B cell (primary cell): ENCODE measurements around the gene RBPJL. TPM values are rescaled to one million over a fixed set of nuclear protein-coding genes. Genes with fewer than 3 reads are reported as not detected.

ENCODE experiments used
- ATAC-seq: fragments of 200-7000 bp; cut with Tn5 transposase; one replicate; pipeline ENCODE4 v1.10.0; 2021; ENCODE audit warnings: low read depth, mild to moderate bottlenecking, moderate number of reproducible peaks, moderate library complexity
- CTCF ChIA-PET: fragments of 350-600 bp; sonication (Branson Sonifier 250); formaldehyde crosslinking; loops from one replicate; lab custom pipeline; 2021; ENCODE audit warnings: antibody characterized with exemption, inconsistent platforms; lab: Charles Lee
- POLR2A ChIA-PET: fragments of 350-600 bp; sonication (Branson Sonifier 250); formaldehyde crosslinking; loops from one replicate; lab custom pipeline; 2021; ENCODE audit warnings: antibody characterized with exemption; lab: Charles Lee
- DNase-seq: peaks from one replicate; pipeline ENCODE4 v3.0.0; 2013
- H2AFZ ChIP-seq: 2 replicates; pipeline ENCODE4 v1.6.1; 2012; ENCODE audit warnings: mild to moderate bottlenecking, low read depth, low read length; ENCODE audit not compliant: insufficient read depth, poor library complexity, severe bottlenecking
- H3K27ac ChIP-seq, 2 donors: 1 replicate in 1 of 2; 2 replicates in 1 of 2; pipeline ENCODE4 v1.5.1; 2012 to 2013; ENCODE audit warnings: low read length in 2 of 2, mild to moderate bottlenecking in 2 of 2, moderate library complexity in 1 of 2
- H3K27me3 ChIP-seq, 4 experiments: fragments of 200-600 bp in 1 of 4; sonication (generic) in 1 of 4; replicated peaks in 1 of 4; 1 replicate in 2 of 4; 2 replicates in 2 of 4; pipeline versions ENCODE4 v1.6.1 to v1.7.0; 2013 to 2016; ENCODE audit warnings: low read length in 3 of 4, mild to moderate bottlenecking in 2 of 4, mixed read lengths in 1 of 4, moderate library complexity in 1 of 4; ENCODE audit not compliant: insufficient read depth in 4 of 4, control insufficient read depth in 3 of 4; ENCODE audit errors: control extremely low read depth in 1 of 4
- H3K36me3 ChIP-seq, 2 experiments: replicated peaks in 1 of 2; 1 replicate in 1 of 2; 2 replicates in 1 of 2; pipeline versions ENCODE4 v1.6.1 to v1.7.1; 2013; ENCODE audit warnings: low read length in 1 of 2; ENCODE audit not compliant: insufficient read depth in 2 of 2, control insufficient read depth in 1 of 2; ENCODE audit errors: control extremely low read depth in 1 of 2, extremely low read depth in 1 of 2
- H3K4me1 ChIP-seq, 2 donors: fragments of 200-600 bp in 1 of 2; sonication (generic) in 1 of 2; 1 replicate in 1 of 2; 2 replicates in 1 of 2; pipeline versions ENCODE4 v1.5.1 to v1.6.1; 2013 to 2017; ENCODE audit warnings: low read length in 2 of 2; ENCODE audit not compliant: control insufficient read depth in 2 of 2, insufficient read depth in 2 of 2
- H3K4me2 ChIP-seq: replicated peaks from 2 replicates; pipeline ENCODE3; 2012; ENCODE audit warnings: mild to moderate bottlenecking, low read depth, low read length; ENCODE audit not compliant: poor library complexity, severe bottlenecking
- H3K4me3 ChIP-seq, 5 experiments: fragments of 200-600 bp in 1 of 5; sonication (generic) in 1 of 5; 1 replicate in 3 of 5; 2 replicates in 2 of 5; pipeline versions ENCODE4 v1.5.1 to v1.7.0; 2011 to 2016; ENCODE audit warnings: low read length in 4 of 5, mild to moderate bottlenecking in 4 of 5, low read depth in 2 of 5, control low read depth in 1 of 5, moderate library complexity in 1 of 5; ENCODE audit not compliant: insufficient read depth in 1 of 5; ENCODE audit errors: control extremely low read depth in 1 of 5, extremely low read depth in 1 of 5
- H3K79me2 ChIP-seq: fragments of 200-600 bp; sonication (generic); one replicate; pipeline ENCODE4 v1.6.0; 2016; ENCODE audit warnings: low read length; ENCODE audit not compliant: control insufficient read depth, insufficient read depth
- H3K9ac ChIP-seq: fragments of 200-600 bp; sonication (generic); 2 replicates; pipeline ENCODE4 v1.6.1; 2017; ENCODE audit warnings: mild to moderate bottlenecking, low read length, moderate library complexity
- H3K9me3 ChIP-seq, 3 donors: one replicate each; pipeline versions ENCODE4 v1.6.1 to v1.7.1; 2013; ENCODE audit warnings: low read length in 2 of 3; ENCODE audit not compliant: control insufficient read depth in 2 of 3, insufficient read depth in 1 of 3; ENCODE audit errors: control extremely low read depth in 1 of 3
- H4K20me1 ChIP-seq: 2 replicates; pipeline ENCODE4 v1.6.0; 2012; ENCODE audit warnings: mild to moderate bottlenecking, low read length; ENCODE audit not compliant: insufficient read depth, control insufficient read depth, poor library complexity, severe bottlenecking
- H3K27ac Mint-ChIP-seq: one replicate; pipeline ENCODE4 v1.8.0; 2021; ENCODE audit warnings: mixed read lengths
- H3K27me3 Mint-ChIP-seq: one replicate; pipeline ENCODE4 v1.8.0; 2021; ENCODE audit warnings: mixed read lengths
- H3K4me1 Mint-ChIP-seq: one replicate; pipeline ENCODE4 v1.8.0; 2021; ENCODE audit warnings: mixed read lengths
- H3K4me3 Mint-ChIP-seq: one replicate; pipeline ENCODE4 v1.8.0; 2021; ENCODE audit warnings: mixed read lengths
- H3K9me3 Mint-ChIP-seq: one replicate; pipeline ENCODE4 v1.8.0; 2022; ENCODE audit warnings: mixed read lengths; ENCODE audit not compliant: insufficient read depth
- EZH2 ChIP-seq: IDR thresholded peaks from 2 replicates; pipeline ENCODE4 v1.6.1; 2012; ENCODE audit warnings: borderline replicate concordance, low read depth, mild to moderate bottlenecking, moderate library complexity, low read length; ENCODE audit not compliant: insufficient read depth, poor library complexity, severe bottlenecking
- WGBS: methylation state at CpG from one replicate; pipeline ENCODE4 v1.1.5; 2013; ENCODE audit warnings: missing lambda C conversion rate; ENCODE audit not compliant: insufficient coverage; 5-methylcytosine and 5-hydroxymethylcytosine counted together
- intact Hi-C: fragments of 100-400 bp; cut with micrococcal nuclease; formaldehyde crosslinking; loops from one replicate; pipeline ENCODE4 v1.10.0; 2022
- polyA plus RNA-seq: library from polyadenylated mRNA; depleted of rRNA; stranded (reverse); fragments of >200 nt; gene quantifications from 2 replicates; pipeline ENCODE4 v1.2.3, GENCODE V29; 2012
- total RNA-seq, 2 donors: library from RNA; stranded (reverse); fragments of 120-200 nt in 1 of 2; gene quantifications; 1 replicate in 1 of 2; 2 replicates in 1 of 2; pipeline versions ENCODE4 v1.2.3 to v1.2.4, GENCODE V29; 2013 to 2022
- TF ChIP-seq, protein P1 (sequence below): fragments of 200-600 bp; IDR thresholded peaks from one replicate; pipeline ENCODE4 v1.8.0; 2022; ENCODE audit warnings: antibody characterized with exemption, mild to moderate bottlenecking

The RBPJL gene
- total and polyA plus RNA-seq, 2 donors (not counting 1 experiment from before 2014, with no cell fraction given) = not detected

DNA sequence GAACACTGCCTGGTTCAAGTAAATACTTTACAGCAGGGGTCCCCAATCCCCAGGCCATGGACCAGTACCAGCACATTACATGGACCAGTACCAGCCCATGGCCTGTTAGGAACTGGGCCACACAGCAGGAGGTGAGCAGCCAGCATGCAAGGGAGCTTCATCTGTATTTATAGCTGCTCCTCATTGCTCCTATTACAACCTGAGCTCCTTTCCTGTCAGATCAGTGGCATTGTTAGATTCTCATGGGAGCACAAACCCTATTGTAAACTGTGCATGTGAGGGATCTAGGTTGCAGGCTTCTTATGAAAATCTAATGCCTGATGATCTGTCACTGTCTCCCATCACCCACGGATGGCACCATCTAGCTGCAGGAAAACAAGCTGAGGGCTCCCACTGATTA lies 12.0 kb upstream of the RBPJL start:
- CTCF ChIA-PET = interaction anchor here (0.6 to 6.2 kb wide), 31 partner anchors 8 to 610 kb away, joined by 3 to 52 read pairs (median 5); partner anchors contain the start of genes RBPJL and SYS1

More for the DNA sequence above, 12.0 kb upstream of the RBPJL start:
- POLR2A ChIA-PET = no interaction called here
- peaks cover 13 to 21% of the 10 kb centered on the region in 2 donors for H3K4me1 ChIP-seq
- H3K4me2 ChIP-seq = no peak overlapping the region
- H3K4me1 Mint-ChIP-seq = peaks cover 18% of the 10 kb centered on the region
- peaks cover 0 to 42% (median 20%) of the 10 kb centered on the region in 4 experiments for H3K27me3 ChIP-seq
- no peaks in the 10 kb centered on the region for H3K36me3 ChIP-seq
- no peak overlapping the region for H3K9ac ChIP-seq
- no peak overlapping the region for H3K27ac Mint-ChIP-seq
- DNase-seq = no peak
- peaks cover 42% of the 10 kb centered on the region for H3K27me3 Mint-ChIP-seq
- H4K20me1 ChIP-seq = no peaks in the 10 kb centered on the region
- H3K9me3 Mint-ChIP-seq = no peaks in the 10 kb centered on the region
- H3K79me2 ChIP-seq = no peaks in the 10 kb centered on the region
- no peak overlapping the region for H3K27ac ChIP-seq
- no peak overlapping the region for H2AFZ ChIP-seq
- no peak for ATAC-seq
- no peak overlapping the region for H3K4me3 Mint-ChIP-seq
- intact Hi-C loops = loop anchor here (10.0 kb wide), 1 partner anchor 610 kb away; no protein-coding TSS in a partner anchor
- H3K9me3 ChIP-seq = peaks cover 0 to 3% (median 2%) of the 10 kb centered on the region in 3 donors
- WGBS = no CpG with 5 or more reads among the region's 1 CpG
- H3K4me3 ChIP-seq = no peak overlapping the region
- TF ChIP-seq, protein P1, sequence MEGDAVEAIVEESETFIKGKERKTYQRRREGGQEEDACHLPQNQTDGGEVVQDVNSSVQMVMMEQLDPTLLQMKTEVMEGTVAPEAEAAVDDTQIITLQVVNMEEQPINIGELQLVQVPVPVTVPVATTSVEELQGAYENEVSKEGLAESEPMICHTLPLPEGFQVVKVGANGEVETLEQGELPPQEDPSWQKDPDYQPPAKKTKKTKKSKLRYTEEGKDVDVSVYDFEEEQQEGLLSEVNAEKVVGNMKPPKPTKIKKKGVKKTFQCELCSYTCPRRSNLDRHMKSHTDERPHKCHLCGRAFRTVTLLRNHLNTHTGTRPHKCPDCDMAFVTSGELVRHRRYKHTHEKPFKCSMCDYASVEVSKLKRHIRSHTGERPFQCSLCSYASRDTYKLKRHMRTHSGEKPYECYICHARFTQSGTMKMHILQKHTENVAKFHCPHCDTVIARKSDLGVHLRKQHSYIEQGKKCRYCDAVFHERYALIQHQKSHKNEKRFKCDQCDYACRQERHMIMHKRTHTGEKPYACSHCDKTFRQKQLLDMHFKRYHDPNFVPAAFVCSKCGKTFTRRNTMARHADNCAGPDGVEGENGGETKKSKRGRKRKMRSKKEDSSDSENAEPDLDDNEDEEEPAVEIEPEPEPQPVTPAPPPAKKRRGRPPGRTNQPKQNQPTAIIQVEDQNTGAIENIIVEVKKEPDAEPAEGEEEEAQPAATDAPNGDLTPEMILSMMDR = no peak
- TF ChIP-seq EZH2 = no peak
